ENCODE measurements around the gene LUZP2.

The LUZP2 gene

GRCh38 chr11:24819863-24820434, 323.1 kb downstream of the LUZP2 start:
- ChIA-PET POLR2A (no interaction called here), CTCF (no interaction called here)
- TF ChIP-seq CTCF (IDR thresholded peaks at IDR 0.05; ENCODE audit: insufficient read depth, low read length, missing control alignments), result no peak
- no peak overlapping the region for H3K4me3 ChIP-seq (ENCODE audit: low read depth, low read length)
- DNase-seq (ENCODE audit: low read depth, low spot score), result no peak

GRCh38 chr11:24820541-24820940, 323.7 kb downstream of the LUZP2 start:
- H3K4me3 ChIP-seq (ENCODE audit: low read depth, low read length), result no peak overlapping the region
- CTCF ChIA-PET, result no interaction called here
- DNase-seq (ENCODE audit: low read depth, low spot score), result no peak
- no peak for TF ChIP-seq CTCF (IDR thresholded peaks at IDR 0.05; ENCODE audit: insufficient read depth, low read length, missing control alignments)
- POLR2A ChIA-PET, result no interaction called here

GRCh38 chr11:24828938-24829605, 332.2 kb downstream of the LUZP2 start:
- H3K4me3 ChIP-seq (ENCODE audit: low read depth, low read length), result no peak overlapping the region
- no peak for TF ChIP-seq CTCF (IDR thresholded peaks at IDR 0.05; ENCODE audit: insufficient read depth, low read length, missing control alignments)
- CTCF ChIA-PET, result no interaction called here
- no peak for DNase-seq (ENCODE audit: low read depth, low spot score)
- POLR2A ChIA-PET, result no interaction called here

GRCh38 chr11:24833573-24833972, 336.7 kb downstream of the LUZP2 start:
- no peak for TF ChIP-seq CTCF (IDR thresholded peaks at IDR 0.05; ENCODE audit: insufficient read depth, low read length, missing control alignments)
- H3K4me3 ChIP-seq (ENCODE audit: low read depth, low read length), result no peak overlapping the region
- no peak for DNase-seq (ENCODE audit: low read depth, low spot score)
- ChIA-PET POLR2A (no interaction called here), CTCF (no interaction called here)

GRCh38 chr11:24837112-24837511, 340.3 kb downstream of the LUZP2 start:
- ChIA-PET POLR2A (no interaction called here), CTCF (no interaction called here)
- no peak for TF ChIP-seq CTCF (IDR thresholded peaks at IDR 0.05; ENCODE audit: insufficient read depth, low read length, missing control alignments)

GRCh38 chr11:24842308-24842707, 345.5 kb downstream of the LUZP2 start:
- no peak for DNase-seq (ENCODE audit: low read depth, low spot score)
- TF ChIP-seq CTCF (IDR thresholded peaks at IDR 0.05; ENCODE audit: insufficient read depth, low read length, missing control alignments), result no peak
- CTCF ChIA-PET, result no interaction called here
- no peak overlapping the region for H3K4me3 ChIP-seq (ENCODE audit: low read depth, low read length)
- POLR2A ChIA-PET, result no interaction called here

More at GRCh38 chr11:24837112-24837511, 340.3 kb downstream of the LUZP2 start:
- DNase-seq (ENCODE audit: low read depth, low spot score), result no peak
- no peak overlapping the region for H3K4me3 ChIP-seq (ENCODE audit: low read depth, low read length)

All from AG04449 (cell line).